ENCODE data around the gene SP3.

GRCh38 chr2:173906626-173907025 lies 58.5 kb downstream of the SP3 start:
- TF ChIP-seq, protein P1, sequence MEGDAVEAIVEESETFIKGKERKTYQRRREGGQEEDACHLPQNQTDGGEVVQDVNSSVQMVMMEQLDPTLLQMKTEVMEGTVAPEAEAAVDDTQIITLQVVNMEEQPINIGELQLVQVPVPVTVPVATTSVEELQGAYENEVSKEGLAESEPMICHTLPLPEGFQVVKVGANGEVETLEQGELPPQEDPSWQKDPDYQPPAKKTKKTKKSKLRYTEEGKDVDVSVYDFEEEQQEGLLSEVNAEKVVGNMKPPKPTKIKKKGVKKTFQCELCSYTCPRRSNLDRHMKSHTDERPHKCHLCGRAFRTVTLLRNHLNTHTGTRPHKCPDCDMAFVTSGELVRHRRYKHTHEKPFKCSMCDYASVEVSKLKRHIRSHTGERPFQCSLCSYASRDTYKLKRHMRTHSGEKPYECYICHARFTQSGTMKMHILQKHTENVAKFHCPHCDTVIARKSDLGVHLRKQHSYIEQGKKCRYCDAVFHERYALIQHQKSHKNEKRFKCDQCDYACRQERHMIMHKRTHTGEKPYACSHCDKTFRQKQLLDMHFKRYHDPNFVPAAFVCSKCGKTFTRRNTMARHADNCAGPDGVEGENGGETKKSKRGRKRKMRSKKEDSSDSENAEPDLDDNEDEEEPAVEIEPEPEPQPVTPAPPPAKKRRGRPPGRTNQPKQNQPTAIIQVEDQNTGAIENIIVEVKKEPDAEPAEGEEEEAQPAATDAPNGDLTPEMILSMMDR (IDR thresholded peaks at IDR 0.05), result no peak
- TF ChIP-seq POLR2AphosphoS5 (IDR thresholded peaks at IDR 0.05), result no peak

All from esophagus muscularis mucosa (tissue), 3 donors.